ENCODE measurements around the gene LDLRAD3. TPM values are rescaled to one million over a fixed set of nuclear protein-coding genes. Genes with fewer than 3 reads are reported as not detected.

The LDLRAD3 gene
- total and polyA plus RNA-seq, 9 donors, result 14.5 to 32.4 (median 17.2) TPM

DNA sequence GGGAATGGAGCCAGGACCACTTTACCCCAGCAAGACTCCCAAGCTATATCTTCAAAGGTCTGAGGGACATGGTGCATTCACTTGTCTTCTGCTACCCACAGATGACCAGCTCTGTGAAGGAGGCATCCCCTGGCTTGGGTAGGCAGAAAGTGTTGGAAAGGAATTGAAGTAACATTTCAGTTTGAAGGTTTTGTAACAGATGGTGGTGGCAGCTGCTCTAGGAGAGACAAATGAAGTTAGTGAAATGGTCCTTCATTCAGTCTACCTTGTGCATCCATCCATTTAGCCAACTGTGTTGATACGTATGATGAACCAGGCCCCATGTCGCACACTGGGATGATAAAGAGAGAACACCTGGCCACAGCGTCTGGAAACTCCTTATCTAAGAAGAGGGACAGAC is 204.8 kb downstream of the LDLRAD3 start:
- Histone ChIP-seq H3K4me1 (ENCODE audit: insufficient read depth) (peaks cover 11% of the 10 kb centered on the region), H3K36me3 (no peaks in the 10 kb centered on the region), H3K9me3 (no peaks in the 10 kb centered on the region), H3K27me3 (no peaks in the 10 kb centered on the region), H3K27ac (no peak overlapping the region), H3K4me3 (no peak overlapping the region)
- no peak for DNase-seq
- TF ChIP-seq EP300 (IDR thresholded peaks at IDR 0.05), result no peak
- TF ChIP-seq, protein P1, sequence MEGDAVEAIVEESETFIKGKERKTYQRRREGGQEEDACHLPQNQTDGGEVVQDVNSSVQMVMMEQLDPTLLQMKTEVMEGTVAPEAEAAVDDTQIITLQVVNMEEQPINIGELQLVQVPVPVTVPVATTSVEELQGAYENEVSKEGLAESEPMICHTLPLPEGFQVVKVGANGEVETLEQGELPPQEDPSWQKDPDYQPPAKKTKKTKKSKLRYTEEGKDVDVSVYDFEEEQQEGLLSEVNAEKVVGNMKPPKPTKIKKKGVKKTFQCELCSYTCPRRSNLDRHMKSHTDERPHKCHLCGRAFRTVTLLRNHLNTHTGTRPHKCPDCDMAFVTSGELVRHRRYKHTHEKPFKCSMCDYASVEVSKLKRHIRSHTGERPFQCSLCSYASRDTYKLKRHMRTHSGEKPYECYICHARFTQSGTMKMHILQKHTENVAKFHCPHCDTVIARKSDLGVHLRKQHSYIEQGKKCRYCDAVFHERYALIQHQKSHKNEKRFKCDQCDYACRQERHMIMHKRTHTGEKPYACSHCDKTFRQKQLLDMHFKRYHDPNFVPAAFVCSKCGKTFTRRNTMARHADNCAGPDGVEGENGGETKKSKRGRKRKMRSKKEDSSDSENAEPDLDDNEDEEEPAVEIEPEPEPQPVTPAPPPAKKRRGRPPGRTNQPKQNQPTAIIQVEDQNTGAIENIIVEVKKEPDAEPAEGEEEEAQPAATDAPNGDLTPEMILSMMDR (IDR thresholded peaks at IDR 0.05), result no peak
- no peak for TF ChIP-seq POLR2A (IDR thresholded peaks at IDR 0.05)
- intact Hi-C loops (cut with DNase I), result no loop called here
- WGBS, 3 donors, result 88 to 95% (median 93%) methylated on average over 3 of the region's 3 CpGs

DNA sequence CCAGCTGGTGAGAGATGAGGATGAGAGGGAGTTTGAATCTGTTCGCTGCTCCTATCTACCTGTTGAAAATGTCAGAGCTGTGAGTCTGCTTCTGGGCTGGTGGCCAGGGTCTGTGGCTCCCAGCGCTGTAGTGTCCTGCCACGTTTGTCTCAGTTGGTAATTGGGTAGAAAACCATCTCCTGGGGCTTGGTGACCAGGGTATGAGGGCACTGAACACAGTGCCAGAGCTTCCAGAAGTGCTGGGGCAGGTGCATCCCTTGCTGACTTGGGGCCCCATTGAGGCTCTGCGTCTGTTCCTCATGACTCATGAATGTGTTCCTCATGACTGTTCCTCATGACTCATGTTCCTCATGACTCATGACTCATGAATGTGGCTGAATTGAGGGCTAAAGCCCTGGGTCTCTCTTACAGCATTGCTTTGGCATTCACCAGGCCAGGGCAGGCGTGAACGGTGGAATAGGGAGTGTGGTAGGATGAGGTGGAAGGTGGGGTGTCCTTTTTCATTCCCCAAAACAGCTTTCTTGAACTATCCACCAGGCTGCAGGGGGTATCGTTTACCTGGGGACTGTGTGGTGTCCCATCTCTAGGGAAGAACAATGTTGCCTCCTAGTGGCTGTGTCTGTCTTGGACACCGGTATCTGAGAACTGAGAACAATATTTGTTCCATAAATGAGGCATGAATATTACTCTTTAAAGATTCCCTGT is 205.8 kb downstream of the LDLRAD3 start:
- DNase-seq, result peak; percentile 45 to 68 (median 49)
- no peaks in the 10 kb centered on the region for H3K9me3 ChIP-seq
- TF ChIP-seq EP300 (IDR thresholded peaks at IDR 0.05) (peak; percentile 12), POLR2A (IDR thresholded peaks at IDR 0.05) (no peak)
- intact Hi-C loops (cut with DNase I), result loop anchor here in 2 of 4 donors (10.0 kb wide), 1 partner anchor 105 kb away; no protein-coding TSS in a partner anchor
- no peaks in the 10 kb centered on the region for H3K27me3 ChIP-seq
- no peak overlapping the region for H3K27ac ChIP-seq
- H3K36me3 ChIP-seq, result no peaks in the 10 kb centered on the region
- WGBS, 3 donors, result 47 to 52% (median 50%) methylated on average over 8 of the region's 8 CpGs
- H3K4me1 ChIP-seq (ENCODE audit: insufficient read depth), result peaks cover 16% of the 10 kb centered on the region
- no peak overlapping the region for H3K4me3 ChIP-seq

DNA sequence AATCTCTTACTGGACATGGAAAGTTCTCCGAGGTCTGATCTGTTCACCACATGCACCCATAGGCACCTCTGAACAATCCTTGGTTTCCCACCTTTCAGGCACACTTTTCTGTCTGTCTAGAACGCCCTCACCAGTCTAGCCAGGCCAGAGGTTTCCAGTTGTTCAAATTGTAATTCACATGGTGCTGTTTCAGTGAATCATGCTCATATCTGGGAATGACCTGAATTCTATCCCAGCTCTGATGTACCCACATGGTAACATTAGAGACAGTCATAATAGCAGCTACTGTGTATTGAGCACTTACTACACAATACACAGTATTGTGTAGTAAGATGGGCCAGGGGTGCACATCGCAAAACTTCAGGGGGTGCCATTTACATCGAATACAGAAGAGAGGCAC is 207.1 kb downstream of the LDLRAD3 start:
- no peaks in the 10 kb centered on the region for H3K9me3 ChIP-seq
- no peak for TF ChIP-seq EP300 (IDR thresholded peaks at IDR 0.05)
- TF ChIP-seq POLR2A (IDR thresholded peaks at IDR 0.05), result no peak
- TF ChIP-seq, protein P1 (IDR thresholded peaks at IDR 0.05), result no peak
- 97 to 99% (median 97%) methylated on average over 4 of the region's 4 CpGs for WGBS, 3 donors
- intact Hi-C loops (cut with DNase I), result loop anchor here in 2 of 4 donors (10.0 kb wide), 1 partner anchor 104 kb away; no protein-coding TSS in a partner anchor
- H3K27me3 ChIP-seq, result no peaks in the 10 kb centered on the region
- no peaks in the 10 kb centered on the region for H3K36me3 ChIP-seq
- no peak overlapping the region for H3K4me3 ChIP-seq
- no peak for DNase-seq
- peaks cover 21% of the 10 kb centered on the region for H3K4me1 ChIP-seq (ENCODE audit: insufficient read depth)
- H3K27ac ChIP-seq, result no peak overlapping the region

DNA sequence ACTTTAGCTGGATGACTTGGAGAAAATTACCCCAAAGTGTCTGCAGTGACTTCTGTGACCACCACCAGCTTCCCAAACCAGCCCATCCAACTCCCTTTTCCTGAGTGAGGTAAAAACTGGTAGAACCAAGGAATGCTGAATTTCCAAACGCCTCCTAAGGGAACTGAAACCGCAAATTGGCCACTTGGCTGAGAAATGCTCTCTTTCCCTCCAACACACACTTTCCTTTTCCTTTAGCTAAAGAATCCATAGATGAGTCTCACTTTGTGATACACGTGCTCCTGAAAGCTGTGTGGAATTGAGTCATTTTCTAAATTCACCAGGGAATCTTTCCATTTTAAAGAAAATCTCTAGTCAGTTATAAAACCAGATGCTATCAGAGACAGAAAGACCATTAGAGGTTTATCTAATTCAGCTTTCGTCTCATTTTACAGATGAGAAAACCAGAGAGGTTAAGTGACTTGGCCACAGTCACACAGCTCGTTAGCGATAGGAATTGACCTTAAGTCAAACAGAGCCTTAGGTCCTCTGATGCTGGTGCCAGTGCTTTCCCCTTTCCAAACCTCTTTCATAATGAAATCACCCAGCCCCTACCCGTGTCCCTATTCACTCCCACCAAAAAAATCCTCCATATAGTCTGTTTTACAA is 208.2 kb downstream of the LDLRAD3 start:
- no peak for TF ChIP-seq EP300 (IDR thresholded peaks at IDR 0.05)
- TF ChIP-seq POLR2A (IDR thresholded peaks at IDR 0.05), result no peak
- TF ChIP-seq, protein P1 (IDR thresholded peaks at IDR 0.05), result no peak
- H3K27me3 ChIP-seq, result no peaks in the 10 kb centered on the region
- no peak overlapping the region for H3K4me3 ChIP-seq
- DNase-seq, result no peak
- peaks cover 29% of the 10 kb centered on the region for H3K4me1 ChIP-seq (ENCODE audit: insufficient read depth)
- no peak overlapping the region for H3K27ac ChIP-seq
- WGBS, 3 donors, result 87 to 89% (median 89%) methylated on average over 7 of the region's 7 CpGs
- intact Hi-C loops (cut with DNase I), result loop anchor here in 2 of 4 donors (10.0 kb wide), 1 partner anchor 103 kb away; no protein-coding TSS in a partner anchor
- no peaks in the 10 kb centered on the region for H3K9me3 ChIP-seq
- no peaks in the 10 kb centered on the region for H3K36me3 ChIP-seq

All from ovary (tissue), 9 donors.